Activated CD4-positive, alpha-beta T cell treated with anti-CD3 and anti-CD28 coated beads, Interleukin-2, Interleukin-6, amounts not matched to agents 100 ng/mL and 50 ng/mL, durations not matched to agents 16 hours and 8 hours (primary cell): Measurements from ENCODE around the gene HAUS7.
A peak's percentile ranks its signal among the peaks of the same experiment; 100 is the strongest.

Experiments
- DNase-seq: peaks from one replicate; pipeline ENCODE4 v3.0.0-alpha.2; 2020

Gene HAUS7

DNA sequence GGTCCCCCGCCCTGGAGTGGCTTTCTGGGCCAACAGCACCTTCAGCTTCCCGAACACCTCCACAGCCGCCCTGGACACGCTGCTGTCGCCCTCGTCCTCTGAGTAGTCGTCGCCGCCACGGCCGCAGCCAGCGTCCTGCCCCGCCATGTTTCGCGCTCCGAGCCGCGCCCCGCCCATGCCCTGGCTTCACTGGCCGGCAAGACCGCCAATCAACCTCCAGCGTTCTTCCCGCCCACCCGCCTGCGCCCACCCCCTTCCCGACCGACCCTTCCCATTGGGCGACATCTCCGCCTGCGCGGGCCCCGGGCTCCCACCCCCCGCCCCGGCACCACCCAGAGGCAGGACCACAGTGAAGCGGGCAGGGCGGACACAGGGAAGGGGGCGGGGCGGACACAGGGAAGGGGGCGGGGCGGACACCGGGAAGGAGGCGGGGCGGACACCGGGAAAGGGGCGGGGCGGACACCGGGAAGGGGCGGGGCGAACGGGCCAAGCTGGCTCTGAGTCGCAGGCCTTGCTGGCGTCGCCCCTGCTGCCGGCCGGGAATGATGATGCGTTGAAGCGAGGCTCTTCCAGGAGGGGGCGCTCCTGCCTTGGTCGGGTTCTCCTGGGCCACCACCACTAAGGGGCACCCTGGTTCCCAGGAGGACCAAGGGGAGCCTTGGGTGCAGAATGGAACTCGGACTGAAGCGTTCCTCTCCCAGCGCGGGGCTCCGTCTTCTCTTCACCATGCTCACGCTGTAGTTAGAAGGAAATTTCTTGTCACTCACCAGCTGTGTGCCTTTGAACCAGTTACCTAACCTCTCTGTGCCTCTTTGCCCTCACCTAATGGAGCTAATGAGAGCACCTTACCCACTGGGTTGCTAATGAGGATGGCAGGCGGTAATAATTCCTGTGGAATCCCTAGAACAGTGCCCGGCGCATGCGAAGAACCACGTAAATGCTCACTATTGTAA, at the start of gene HAUS7:
Gene HAUS7 (minus strand): TSS at position 166 of the 953 bp plus-strand sequence. CDS start 19 bp downstream, at position 147.
- peak; percentile 90 for DNase-seq

GRCh38 chrX:153519569-153520286, 49.4 kb upstream of the HAUS7 start:
- no peak for DNase-seq

GRCh38 chrX:153517946-153518834, 47.8 kb upstream of the HAUS7 start:
- no peak for DNase-seq

DNA sequence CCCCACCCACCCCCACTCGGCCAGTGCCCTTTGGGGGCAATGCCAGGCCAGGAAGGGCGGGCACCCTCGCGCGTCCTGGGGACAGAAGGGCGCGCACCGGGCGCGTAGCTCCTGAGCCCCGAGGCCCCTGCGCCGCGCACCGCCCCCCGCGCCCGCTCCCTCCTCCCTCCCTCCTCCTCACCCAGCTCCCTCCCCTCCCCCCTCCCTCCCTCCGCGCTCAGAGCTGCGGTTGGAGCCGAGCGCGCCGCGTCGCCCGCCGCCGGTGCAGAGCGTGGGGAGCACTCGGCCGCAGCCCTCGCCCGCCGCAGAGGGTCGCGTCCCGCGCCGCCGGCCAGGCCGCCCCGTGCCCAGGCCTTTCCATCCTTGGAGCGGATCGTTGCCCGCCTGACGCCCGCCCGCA, 47.0 kb upstream of the HAUS7 start, which contains the start of gene ATP2B3:
Gene ATP2B3 (plus strand): TSS at position 220 of the 400 bp plus-strand sequence. CDS start 18,606 bp downstream, outside the sequence.
- no peak for DNase-seq

- no peak for DNase-seq
Measured at GRCh38 chrX:153516073-153516472, 45.7 kb upstream of the HAUS7 start.

DNA sequence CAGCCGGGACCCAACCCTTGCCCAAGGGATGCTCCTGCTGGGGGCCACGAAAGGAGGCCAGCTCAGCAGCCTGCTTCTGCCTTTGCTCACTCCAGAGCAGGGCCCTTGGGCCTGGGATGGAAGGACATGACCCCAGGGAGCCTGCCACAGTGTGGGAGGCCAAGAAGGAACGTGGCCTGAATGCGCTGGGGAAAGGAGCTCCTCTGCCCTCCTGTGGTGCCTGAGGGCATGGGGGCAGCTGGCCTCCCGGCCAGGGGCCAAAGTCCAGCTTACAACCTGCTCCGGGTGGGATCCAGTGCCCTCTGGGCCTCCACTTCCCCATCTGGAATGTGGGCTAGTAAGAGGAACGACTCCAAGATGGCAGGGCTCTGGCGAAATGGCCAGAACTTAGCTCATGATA, 45.1 kb upstream of the HAUS7 start:
- DNase-seq, result no peak

DNA sequence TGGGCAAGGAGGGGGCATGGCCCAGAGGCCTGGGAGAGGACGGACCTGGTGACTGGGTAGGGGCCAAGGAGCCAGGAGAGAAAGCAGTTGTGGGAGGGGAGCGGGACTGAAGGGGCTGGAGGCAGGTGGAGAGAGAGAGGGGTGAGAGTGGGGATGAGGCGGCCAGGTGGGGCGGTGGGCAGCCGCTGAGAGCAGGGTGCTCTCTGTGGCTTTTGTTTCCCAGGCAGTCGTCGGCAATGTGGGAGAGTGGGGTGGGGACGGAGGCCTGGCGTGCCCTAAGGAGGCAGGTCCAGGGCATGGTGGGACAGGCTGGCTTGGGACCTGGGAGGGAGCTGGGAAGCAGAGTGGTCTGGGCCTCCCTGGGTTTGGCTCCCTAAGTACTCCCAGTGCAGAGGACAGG, 43.9 kb upstream of the HAUS7 start:
- DNase-seq, result no peak

- no peak for DNase-seq
Measured at GRCh38 chrX:153513265-153513664, 42.9 kb upstream of the HAUS7 start.

DNA sequence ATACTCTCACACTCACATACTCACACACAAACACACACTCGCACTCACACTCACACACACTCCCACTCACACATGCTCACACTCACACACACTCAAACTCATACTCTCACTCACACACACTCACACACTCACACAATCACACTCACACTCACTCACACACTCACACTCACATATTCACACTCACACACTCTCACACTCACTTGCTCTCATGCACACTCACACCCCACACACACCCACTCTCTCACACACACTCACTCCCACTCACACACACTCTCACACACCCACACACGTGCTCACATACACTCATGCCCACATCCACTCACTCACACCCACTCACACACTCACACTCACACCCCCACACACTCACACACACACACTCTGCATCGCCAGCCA, 42.1 kb upstream of the HAUS7 start:
- DNase-seq, result no peak

DNA sequence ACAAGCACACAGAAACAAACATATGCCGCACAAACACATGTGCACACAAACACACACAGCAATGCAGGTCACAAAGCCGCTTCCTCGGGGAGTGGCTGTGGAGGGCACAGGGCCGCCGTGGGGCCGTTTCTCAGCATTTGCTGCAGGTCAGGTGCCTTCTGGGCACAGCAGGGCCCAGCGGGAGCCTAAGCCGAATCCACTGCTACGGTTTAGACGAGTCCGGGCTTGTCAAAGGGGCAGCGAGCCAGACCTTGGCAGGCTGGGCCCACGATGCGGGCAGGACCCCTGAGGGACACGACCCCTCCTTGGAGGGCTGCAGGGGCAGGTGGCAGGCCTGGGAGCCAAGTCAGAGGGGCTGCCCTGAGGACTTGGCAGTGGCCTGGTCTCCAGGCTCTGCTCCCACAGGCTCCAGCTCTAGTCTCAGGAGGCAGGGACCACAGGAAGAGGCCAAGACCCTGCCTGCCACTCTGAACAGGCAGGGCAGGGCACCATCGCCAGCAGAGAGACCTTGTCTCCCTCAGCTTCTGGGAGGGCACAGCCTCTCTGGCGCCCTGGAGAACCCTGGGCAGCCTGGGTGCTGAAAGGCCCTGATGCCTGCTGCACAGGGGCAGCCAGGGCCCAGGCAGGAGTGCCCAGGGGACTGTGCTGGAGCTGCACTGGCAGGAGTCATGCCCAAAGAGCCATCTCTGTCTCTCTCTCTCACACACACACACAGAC, 41.6 kb upstream of the HAUS7 start:
- no peak for DNase-seq

GRCh38 chrX:153510383-153510782, 40.0 kb upstream of the HAUS7 start:
- DNase-seq, result no peak

DNA sequence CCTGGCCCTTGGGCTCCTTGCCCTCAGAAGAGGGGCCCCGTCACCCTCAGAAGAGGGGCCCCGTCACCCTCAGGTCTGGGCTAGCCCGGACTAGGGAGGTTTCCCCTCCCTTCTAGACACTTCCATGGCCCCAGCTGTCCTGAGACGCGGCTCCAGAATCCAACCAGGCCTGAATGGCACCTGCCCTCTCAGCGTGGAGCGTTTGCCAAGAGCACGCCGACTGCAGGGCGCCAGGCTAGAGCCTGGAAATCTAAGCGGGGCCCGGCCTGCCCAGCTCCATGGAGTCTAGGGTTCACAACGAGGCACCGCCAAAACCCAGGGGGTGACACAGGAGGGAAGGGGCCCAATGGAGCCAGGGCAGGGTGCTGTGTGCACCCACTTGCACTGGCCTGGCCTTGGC, 39.2 kb upstream of the HAUS7 start:
- no peak for DNase-seq

DNA sequence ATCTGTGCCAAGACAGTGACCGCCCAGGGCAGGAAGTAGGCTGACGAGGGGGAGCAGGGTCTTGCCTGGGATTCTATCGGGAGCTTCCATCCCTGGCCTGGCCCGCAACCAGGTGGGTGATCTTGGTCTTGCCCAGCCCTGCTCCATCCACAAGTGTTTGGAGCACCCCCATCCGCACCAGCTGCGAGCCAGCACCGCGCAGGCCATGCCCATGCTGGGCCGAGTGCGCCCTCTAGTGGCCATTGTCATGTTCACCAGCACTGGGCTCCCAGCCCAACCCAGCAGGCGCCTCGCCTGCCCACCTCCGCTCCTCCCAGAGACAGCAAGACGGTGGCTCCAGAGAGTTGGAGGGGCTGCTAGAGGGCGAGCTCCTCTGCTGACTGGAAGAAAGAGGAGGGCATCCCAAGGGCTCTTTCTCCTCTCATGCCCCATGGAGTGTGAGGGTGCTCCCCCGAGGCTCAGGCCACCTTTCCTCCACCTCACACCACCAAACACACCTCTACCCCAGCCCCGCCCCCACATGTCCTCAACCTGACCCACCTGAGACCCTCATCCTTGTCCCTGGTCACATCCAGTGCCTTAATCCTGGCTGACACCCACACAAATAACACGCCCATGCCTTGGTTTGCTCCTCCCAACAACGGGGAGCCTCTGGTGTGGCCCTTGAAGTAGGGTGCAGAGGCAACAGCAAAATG, 37.3 kb upstream of the HAUS7 start:
- peak; percentile 89 for DNase-seq

GRCh38 chrX:153505361-153505760, 35.0 kb upstream of the HAUS7 start:
- no peak for DNase-seq

DNA sequence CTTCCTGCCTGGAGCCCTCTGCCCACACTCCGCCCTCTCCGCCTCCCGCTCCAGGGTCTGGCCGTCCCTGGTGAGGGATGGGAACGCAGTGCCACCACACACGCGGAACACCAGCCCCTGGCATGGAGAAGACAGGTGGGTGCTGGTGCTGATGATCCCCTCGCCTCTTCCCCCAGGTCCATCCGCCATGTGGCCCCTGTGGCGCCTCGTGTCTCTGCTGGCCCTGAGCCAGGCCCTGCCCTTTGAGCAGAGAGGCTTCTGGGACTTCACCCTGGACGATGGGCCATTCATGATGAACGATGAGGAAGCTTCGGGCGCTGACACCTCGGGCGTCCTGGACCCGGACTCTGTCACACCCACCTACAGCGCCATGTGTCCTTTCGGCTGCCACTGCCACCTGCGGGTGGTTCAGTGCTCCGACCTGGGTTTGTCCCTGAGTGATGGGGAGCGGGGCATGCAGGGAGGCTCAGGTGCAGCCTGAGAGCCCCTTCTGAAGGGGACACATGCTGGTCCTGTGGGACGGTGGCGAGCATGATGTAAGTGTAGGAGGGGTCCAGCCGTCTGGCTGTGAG, 34.2 kb upstream of the HAUS7 start:
- DNase-seq, result no peak

DNA sequence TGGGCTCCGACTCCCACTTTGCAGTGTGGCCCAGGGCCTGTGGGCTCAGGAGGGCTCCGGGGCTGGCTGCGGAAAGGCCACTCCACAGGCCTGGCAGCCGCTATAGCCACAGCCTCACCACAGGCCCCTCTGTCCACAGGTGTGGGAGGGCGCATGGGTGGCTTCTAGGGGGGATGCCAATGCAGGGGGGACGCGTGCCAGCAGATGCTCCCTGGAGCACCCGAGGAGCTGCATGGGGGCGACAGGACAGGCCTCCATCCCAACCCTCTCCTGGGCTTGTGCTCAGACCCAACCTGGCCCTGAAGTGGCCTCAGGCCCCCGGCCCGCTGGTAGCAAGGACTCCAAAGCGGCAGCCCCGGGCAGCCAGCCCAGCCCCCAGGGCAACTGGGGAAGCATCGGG, 32.4 kb upstream of the HAUS7 start:
- no peak for DNase-seq

- no peak for DNase-seq
Measured at GRCh38 chrX:153502131-153502530, 31.8 kb upstream of the HAUS7 start.

- no peak for DNase-seq
Measured at GRCh38 chrX:153501530-153501929, 31.2 kb upstream of the HAUS7 start.

GRCh38 chrX:153500676-153501280, 30.4 kb upstream of the HAUS7 start:
- no peak for DNase-seq

- DNase-seq, result no peak
Measured at GRCh38 chrX:153499876-153500275, 29.5 kb upstream of the HAUS7 start.

DNA sequence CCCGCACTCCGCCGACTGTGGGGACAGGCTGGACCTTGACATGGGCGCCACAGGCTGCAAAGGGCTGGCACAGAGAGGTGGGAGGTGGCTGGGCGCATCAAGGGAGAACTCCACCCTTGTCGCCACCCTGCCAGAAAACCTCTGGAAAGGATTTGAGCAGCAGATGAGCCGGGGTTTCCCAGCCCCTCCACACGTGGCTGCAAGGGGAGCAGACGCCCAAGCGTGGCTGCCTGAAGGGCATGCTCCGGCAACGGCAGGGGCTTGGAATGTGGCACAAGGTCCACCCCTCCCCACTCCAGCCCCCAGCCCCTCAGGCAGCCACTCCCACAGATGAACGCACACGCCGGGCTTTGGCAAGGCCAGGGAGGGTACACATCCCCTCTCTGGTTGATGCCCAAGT, 29.0 kb upstream of the HAUS7 start:
- no peak for DNase-seq
